GM18868 (cell line): ENCODE data around the gene RAPGEF4.

Source experiments
- ATAC-seq: cut with Tn5 transposase; IDR thresholded peaks from one replicate; pipeline ENCODE4 v1.9.1; 2021; ENCODE audit warnings: mild to moderate bottlenecking, moderate library complexity; ENCODE audit not compliant: unreplicated experiment

The RAPGEF4 gene

DNA sequence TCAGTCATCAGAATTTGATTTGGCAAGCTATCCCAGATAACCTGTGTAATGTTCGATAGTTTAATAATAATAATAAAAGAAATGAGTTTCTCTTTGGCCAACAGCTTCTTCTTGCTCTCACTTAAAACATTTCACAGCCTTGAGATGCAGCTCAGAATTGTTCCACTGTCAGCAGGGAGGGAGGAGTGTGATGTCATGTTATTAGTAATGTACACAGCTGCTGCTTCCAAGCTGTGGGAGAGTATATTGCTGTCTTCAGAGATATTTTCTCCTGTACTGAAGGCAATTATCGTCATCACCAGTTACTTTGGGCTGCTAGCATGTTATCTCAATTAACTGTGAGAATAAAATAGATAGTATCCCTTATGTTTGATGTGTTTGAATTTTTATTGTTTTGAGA lies 193.1 kb downstream of the RAPGEF4 start:
- no peak for ATAC-seq

DNA sequence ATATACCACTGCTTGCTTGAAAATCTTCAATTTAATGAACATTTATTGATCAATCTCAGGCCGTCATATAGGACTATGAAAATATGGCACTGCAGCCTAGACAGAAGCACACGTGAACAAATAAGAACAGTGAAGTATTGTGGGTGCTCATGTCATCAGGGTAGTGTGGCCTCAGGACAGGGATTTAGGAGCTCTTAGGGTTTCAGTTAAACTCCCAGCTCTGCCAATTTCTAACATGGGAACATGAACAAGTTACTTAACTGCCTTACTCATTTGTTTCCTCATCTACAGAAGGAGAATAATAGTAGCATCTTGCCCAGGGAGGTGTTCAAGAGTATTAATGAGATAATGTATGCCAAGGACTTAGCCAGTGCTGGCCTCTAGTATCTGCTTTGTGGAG lies 194.0 kb downstream of the RAPGEF4 start:
- no peak for ATAC-seq

DNA sequence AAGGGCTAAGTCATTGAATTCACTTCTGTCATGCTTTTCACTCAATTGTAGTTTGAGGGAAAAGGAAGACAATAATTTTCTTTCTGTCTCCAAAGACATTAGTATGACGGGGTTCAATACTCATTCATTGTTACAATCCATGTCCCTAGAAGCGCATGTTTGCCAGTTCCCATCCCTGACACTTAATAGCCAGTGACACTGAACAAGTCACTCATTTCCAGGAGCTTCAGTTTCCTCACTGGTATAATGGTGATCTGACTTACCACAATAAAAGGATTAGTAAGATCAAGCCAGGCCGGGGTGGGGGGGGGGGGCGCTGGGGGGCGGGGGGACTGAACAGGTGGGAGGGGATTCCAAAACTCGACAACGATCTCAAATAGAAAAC lies 195.2 kb downstream of the RAPGEF4 start:
- no peak for ATAC-seq

DNA sequence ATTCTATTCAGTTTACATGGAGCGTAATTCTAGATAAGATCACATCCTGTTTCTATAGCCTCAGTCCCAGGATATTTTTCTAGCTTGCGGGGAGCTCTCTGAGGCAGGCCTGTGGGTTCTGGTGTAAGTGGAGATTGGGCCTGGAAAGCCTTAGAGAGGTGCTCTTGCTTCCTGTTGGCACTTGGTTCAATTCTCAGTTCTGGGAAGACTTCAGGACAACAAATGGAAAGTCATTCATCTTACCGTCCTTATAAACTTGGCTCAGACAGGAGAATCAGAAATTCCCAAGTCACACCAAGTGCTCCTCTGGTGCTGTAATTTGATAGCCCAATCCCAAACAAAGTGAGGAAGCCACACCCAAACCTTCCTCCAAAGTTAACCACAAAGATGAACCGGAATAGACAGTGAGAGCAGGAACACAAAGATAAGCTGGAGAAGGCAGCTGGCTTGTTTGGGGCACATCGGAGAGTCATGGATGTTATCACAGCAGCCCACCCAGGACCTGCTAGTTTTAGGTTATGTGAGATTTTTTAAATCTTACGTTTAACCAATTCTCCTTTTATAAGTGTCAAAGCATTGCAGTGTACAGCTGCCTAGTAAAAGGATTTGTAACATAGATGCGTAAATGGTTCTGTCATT lies 195.7 kb downstream of the RAPGEF4 start:
- ATAC-seq = no peak

DNA sequence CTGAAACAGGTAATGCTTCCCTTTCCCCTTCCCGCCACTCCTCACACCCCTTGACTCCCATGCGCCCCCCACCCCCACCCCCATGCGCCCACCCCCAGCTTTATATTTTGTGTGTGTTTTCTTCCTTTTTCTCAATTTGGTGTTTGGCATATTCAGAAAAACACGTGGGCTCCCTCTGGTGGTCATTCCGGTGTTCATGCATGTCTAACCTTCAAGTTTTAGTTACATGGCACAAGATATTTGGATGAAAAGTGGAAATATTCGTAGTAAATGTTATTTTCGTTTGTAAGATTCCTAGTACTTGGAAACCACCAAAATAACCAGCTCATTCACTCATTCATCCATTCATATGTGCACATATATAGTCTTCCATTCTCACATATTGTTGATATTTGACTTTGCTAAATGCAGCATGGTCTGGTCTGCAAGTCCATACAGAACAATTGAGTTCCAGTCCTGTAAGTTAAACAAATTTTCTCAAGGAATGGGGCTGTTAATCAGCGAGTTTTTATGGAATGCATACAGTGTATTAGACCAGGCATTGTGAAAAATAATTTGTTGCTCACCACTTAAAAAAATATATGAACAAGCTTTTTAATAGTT lies 196.4 kb downstream of the RAPGEF4 start:
- no peak for ATAC-seq

DNA sequence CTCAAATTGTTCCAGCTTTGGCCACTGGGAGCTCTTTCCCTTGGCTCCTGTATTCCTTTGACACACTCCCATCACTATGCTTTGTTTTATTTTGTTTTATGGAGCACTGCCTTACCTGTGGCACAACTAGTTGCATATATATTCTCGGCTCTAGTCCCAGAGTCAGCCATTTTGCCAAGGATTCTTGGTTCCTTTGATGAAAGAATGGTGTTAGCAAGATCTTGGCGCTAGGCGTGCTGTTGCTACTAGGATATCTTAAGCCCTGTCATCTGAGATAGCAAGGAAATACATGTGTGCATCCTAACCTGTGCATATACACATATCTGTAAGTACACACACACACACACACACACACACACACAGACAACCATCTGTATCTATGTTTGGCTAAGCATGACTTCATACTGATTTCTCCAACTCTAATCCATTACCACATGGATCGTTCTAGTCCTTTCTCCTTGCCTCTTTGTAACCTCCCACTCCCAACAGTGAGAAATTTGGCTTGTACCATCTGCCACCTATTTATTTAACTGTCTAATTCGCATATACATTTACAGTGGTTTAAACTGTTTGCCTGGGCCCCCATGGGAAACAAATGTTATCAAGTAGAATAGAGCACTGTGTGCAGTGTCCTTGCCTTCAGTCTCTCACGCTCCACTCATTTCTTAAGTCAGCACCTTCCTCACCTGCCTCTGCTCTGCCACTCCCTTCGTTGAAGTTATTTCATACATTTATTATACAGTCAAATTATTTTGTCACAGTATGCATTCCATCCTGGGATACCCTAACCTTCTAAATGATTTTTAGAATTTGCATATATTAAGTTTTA lies 202.5 kb downstream of the RAPGEF4 start:
- ATAC-seq = no peak

DNA sequence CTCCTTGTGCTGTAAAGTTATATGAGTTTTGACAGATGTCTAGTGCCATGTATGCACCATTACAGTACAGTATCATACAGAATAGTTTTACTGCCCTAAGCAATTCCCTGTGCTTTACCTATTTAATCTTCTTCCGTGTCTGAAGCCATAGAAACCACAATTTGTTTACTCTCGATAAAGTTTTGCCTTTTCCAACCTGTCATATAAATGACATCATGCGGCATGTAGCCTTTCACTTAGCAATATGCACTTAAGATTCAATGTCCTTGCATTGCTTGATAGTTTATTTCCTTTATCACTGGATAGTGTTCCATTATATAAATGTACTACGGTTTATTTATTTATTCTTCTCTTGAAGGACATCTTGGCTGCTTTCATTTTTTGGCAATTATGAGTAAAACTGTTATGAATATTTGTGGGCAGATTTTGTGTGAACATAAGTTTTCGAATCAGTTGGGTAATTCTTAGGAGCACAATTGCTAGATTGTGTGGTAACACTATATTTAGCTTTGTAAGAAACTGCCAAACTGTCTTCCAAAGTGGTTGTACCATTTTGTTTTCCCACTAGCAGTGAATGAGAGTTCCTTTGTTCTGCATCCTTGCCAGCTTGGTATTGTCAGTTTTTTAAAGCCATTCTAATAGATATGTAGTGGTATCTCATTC lies 203.2 kb downstream of the RAPGEF4 start:
- no peak for ATAC-seq

DNA sequence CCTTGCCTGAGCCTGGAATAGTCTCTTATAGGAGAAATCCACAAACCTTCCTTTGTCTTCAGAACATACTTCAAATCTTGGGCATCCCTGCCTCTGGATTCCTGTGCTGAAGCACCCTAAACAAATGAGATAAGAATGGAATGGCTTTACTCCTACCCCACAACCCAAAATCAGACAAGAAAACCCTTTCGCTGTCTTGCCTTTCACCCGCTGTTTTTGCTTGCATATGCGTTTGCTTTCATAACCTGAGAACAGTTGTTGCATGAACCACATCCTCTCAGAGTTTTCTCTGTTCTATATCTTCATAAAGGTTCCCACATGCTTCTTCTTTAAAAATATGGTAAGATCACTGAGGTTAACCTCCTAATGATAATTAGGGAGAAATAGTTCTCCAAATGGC lies 207.9 kb downstream of the RAPGEF4 start:
- ATAC-seq = no peak

DNA sequence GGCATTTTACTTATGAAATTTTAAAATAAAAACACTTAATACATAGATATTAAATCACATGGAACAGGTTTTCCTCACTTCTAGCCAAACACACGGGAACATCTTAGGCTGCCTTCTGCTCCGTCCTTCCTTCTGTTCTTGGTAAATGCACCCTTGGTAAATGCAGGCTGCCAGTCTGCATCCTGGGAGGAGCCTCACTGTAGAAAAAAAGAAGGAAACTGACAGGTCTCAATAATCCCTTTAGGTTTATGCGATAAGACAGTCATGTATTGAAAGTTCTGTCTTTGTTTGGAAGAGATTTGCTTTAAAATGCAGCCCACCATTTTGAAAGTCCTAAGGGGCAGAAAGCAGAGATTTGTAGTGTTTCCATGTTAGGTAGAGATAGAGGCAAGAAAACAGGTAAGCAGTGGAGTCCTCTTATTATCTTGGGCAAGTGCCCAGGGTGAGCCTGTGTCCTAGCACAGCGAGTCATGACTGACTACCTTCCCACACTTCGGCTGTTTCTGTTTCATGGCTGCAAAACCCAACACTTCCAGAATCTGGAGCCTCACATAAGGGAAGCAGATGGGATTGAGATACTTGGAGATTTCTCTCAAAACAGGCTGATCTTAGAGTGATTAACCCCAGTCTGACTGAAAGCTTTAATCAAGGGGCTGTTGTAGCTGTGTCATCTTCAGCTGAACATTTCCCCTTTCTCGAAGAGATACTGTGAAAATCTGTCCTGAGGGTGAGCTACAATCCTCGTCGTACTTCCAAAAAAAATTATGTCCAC lies 208.6 kb downstream of the RAPGEF4 start:
- no peak for ATAC-seq

DNA sequence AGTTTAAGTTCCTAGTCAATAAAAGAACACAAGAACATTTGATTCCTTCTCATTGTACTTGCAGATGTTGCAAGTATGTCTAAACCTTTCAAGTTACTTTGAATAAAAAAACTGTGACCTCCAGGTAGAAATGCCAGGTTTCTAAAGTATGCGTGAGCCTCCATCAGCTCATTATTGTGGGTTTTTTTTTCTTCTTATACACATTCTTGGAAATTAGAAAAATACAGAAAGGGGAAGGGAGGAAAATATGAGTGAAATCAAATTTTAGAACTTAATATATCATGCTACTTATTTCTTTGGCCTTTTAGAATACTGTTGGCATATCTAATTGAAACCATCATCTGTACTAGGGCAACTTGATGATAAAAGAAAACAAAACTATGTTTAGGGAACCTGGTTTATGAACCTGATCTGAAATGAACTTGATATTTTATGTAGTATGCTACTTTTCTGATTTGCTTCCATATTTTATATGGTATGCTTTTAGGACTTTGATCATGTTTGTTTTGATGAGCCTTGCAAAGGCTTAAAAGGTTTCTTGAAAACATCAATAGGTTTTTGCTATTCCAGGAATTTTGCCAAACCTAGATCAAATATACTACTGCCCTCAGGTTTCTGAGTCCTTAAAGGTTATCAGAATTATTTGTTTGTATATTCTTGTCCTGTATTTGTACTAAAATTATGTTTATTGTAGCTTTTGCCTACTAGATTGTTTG lies 209.3 kb downstream of the RAPGEF4 start:
- ATAC-seq = no peak

DNA sequence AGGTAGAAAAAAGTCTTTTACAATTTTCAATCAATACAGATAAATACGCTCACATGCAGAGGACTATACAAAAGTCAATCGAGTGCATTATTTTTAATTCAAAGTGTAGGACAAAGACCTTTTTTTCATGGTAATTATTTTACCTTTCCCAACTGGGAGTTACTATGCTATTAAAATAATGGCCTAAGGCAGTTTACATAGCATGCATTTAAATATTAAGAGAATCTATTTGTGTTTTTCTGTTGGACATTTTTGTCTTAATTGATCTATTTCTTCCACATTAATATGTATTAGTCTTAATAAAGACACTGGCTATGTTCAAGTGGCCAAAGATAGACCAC lies 209.8 kb downstream of the RAPGEF4 start:
- ATAC-seq = no peak

DNA sequence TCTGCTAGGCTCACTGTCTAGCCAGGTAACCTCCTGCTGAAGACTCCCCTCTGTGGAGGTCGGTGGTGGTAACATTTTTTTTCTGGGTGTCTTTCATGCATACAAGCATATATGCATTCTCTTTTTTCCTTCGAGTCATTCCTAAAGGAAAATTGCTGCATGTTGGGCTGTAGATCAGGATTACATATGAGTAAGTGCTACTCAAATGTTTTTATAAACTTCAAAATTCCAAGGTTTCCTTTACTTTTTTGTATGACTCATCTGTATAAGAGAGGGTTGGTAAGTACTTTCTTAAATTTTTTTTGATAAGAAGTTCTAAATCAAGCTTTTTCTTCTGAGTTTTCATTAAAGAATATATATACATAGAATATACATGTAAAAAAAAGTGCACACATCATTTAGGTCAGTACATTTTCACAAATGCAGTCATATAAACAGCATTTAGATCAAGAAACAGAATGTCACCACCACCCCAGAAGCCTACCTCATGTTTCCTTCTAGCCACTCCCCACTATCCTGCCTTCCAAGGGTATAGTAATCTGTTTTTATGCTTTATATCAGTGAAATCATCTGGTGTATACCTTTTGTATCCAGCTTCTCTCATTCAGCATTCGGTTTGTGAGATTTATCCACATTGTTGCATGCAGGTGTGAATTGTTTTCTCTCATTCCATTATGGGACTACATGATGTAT lies 212.0 kb downstream of the RAPGEF4 start:
- no peak for ATAC-seq

DNA sequence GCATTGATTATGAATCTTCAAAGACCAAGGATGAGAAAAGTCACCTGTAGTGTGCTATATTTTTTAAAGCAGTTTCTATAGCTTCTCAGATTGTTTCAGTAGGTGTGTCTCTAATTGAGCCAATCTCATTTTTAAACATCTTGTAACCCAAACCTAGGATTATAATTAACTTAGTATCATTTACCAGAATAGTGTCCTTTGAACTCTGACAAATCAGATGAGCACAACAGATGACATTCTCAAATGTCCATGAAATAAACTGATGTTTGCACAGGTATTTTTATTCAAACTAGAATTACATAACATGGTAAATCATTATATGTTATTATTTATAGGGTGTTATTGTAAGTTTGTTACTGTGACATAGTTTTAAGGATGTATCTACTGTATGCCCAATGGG lies 213.9 kb downstream of the RAPGEF4 start:
- no peak for ATAC-seq

DNA sequence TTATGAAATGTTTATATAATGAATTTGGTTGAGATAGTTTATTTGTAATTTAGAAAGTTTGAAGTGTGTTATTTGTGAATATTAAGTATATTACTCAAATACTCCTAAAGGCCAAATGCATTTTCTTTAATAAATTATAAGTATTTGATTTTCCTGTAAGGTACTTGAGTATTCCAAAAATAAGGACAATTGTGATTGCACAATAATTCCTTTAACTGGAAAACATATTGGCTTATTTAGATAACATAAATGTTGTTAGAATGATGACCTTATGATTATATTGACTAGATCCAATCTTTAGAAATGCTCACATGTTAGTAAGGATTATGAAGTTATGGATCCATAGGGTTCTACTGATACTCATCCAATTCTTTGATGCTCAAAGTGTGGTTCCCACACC lies 214.9 kb downstream of the RAPGEF4 start:
- ATAC-seq = no peak

DNA sequence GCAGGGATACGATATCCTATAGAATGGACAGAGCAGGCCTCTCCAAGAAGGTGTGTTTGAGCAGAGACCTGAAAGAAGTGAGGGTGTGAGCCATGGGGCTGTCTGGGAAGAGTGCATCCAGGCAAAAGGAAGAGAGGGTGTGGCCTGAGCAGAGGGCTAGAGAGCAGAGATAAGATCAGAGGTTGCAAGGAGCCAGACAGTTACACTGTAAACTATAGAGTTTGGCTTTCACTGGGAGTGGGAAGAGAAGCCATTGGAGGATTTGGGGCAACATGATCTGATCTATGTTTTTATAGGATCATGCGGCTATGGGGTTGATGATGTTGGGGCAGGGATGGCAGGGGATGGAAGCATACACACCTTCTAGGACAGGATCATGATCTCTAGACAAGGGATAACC lies 215.9 kb downstream of the RAPGEF4 start:
- no peak for ATAC-seq

DNA sequence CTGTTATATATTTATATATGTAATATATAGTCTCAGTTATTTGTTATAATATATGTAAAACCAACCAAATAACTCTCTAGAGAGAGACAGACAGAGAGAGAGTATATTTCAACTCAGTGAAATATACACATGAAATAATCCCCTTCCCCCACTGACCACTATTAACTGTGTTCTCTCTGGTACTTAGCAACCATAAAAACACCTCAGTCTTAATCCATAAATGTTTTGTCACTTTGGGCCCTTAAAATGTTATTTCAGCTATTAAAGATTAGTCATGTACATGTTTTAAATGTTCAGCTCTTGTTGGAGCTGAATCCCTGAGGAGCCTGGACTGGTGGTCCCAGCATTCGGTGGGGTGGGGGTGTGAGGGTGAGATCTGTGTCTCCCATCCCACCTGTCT lies 217.8 kb downstream of the RAPGEF4 start:
- no peak for ATAC-seq

DNA sequence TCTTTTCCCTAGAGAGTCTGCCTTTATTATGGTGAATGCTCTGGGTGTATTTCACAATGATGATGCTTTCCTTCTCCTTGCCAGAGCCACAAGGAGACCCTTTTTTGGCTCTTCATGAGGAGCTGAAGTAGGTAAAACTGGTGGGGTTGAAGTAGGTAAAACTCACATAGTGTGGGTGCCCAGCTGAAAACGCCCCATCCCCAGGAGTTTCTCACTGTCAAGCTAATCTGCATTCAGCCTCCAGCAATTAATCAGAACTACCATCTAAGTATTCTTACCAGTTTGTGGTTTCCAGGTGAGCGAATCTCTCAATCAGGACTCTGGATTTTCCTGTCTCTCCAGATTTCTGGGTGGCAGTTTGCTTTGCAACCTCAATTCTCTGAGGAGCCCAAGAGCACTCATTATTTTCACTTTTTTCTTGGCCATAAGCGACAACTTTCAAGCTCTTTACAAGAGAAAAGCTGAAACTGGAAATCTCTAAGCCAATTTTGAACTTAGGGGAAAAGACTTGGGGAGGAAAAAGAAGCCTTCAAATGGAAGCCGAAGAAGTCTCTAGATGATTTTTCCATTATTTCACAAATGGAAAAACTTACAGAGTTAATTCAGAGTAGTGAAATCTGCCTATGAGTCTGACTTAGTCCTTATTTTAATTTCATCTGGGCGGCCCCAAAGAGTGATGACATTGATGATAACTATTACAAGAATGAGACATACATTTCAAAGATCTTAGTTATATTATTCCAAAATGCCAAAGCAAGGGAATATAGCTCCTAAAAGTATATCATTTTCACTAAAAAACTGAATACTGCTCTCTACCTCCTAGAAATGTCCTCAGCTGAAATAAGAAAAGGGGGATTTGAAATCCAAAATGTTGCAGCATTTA lies 218.6 kb downstream of the RAPGEF4 start:
- no peak for ATAC-seq

DNA sequence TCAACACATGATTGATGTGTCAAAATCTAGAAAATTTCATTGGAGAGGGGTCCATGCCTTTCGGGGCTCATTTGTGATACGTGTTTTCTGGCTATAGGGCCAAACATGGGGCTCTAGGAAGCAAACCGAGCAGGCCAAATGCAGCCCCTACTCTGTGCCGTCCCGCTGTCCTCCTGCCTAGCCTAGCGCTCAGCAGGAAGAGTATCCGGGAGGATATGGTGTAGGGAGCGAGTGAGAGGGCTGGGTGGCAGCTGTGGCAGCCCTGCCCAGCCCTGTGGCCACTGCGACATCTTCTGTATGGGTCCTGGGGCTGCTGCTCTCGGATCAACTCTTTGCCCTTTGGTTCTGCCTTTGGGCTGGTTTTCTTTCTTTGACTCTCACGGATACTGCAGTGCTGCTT lies 219.9 kb downstream of the RAPGEF4 start:
- ATAC-seq = no peak

DNA sequence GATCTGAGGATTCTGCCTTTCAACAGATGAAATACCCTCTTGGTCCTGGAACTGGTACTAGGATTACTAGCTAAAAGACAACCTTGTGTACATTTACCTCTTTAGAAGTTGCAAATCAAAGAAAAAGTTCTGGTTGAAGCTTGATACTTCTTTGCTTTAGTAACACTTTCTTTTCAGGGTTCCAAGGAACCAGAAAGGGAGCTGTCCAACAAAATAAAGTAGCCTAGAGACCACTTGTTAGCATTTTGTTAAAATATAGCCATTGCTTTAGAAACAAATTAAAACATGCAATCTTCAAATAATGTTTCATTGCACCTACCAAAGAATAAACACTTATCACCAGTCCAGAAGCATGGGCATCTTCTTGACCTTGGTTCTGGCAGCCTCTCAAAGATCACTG lies 222.1 kb downstream of the RAPGEF4 start:
- no peak for ATAC-seq
